IMR-90 (cell line): ENCODE data around the gene PRADC1.

ENCODE experiments used
- NFE2L2 ChIP-seq: fragments of 150-350 bp; IDR thresholded peaks from 2 replicates; pipeline ENCODE4 v1.6.1; 2016; ENCODE audit warnings: low read depth, mild to moderate bottlenecking, low read length
- POLR2A ChIP-seq: IDR thresholded peaks from 2 replicates; pipeline ENCODE4 v1.6.1; 2012; ENCODE audit warnings: mild to moderate bottlenecking, low read depth, low read length
- RCOR1 ChIP-seq: IDR thresholded peaks from 2 replicates; pipeline ENCODE4 v1.6.1; 2012; ENCODE audit warnings: mild to moderate bottlenecking, low read length, improper control_type of control experiment; ENCODE audit not compliant: insufficient replicate concordance
- RFX5 ChIP-seq: IDR thresholded peaks from 2 replicates; pipeline ENCODE4 v1.8.0; 2012; ENCODE audit warnings: low read depth, mild to moderate bottlenecking, low read length, moderate library complexity
- TF ChIP-seq, protein P1 (sequence below): conservative IDR thresholded peaks from 2 replicates; pipeline ENCODE4 v1.5.1; 2012; ENCODE audit warnings: mild to moderate bottlenecking, low read depth, low read length, improper control_type of control experiment
- TF ChIP-seq, protein P2 (sequence below): fragments of 150-350 bp; IDR thresholded peaks from 2 replicates; pipeline ENCODE4 v1.6.1; 2017; ENCODE audit warnings: mild to moderate bottlenecking, antibody characterized with exemption, low read length, low read depth

- TF ChIP-seq, protein P1, sequence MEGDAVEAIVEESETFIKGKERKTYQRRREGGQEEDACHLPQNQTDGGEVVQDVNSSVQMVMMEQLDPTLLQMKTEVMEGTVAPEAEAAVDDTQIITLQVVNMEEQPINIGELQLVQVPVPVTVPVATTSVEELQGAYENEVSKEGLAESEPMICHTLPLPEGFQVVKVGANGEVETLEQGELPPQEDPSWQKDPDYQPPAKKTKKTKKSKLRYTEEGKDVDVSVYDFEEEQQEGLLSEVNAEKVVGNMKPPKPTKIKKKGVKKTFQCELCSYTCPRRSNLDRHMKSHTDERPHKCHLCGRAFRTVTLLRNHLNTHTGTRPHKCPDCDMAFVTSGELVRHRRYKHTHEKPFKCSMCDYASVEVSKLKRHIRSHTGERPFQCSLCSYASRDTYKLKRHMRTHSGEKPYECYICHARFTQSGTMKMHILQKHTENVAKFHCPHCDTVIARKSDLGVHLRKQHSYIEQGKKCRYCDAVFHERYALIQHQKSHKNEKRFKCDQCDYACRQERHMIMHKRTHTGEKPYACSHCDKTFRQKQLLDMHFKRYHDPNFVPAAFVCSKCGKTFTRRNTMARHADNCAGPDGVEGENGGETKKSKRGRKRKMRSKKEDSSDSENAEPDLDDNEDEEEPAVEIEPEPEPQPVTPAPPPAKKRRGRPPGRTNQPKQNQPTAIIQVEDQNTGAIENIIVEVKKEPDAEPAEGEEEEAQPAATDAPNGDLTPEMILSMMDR: no peak
- no peak for TF ChIP-seq POLR2A
- no peak for TF ChIP-seq NFE2L2
- no peak for TF ChIP-seq RFX5
- TF ChIP-seq RCOR1: no peak
- TF ChIP-seq, protein P2, sequence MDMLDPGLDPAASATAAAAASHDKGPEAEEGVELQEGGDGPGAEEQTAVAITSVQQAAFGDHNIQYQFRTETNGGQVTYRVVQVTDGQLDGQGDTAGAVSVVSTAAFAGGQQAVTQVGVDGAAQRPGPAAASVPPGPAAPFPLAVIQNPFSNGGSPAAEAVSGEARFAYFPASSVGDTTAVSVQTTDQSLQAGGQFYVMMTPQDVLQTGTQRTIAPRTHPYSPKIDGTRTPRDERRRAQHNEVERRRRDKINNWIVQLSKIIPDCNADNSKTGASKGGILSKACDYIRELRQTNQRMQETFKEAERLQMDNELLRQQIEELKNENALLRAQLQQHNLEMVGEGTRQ: no peak
These were observed 23.0 kb upstream of the PRADC1 start for GRCh38 chr2:73255907-73256617.
